ENCODE data around the gene F8A2.
A peak's percentile ranks its signal among the peaks of the same experiment; 100 is the strongest.
"Not testable (repeated sequence)": the region's sequence is repeated elsewhere in the genome, so short reads cannot be mapped to it uniquely, and the experiment has no call there.

The F8A2 gene

DNA sequence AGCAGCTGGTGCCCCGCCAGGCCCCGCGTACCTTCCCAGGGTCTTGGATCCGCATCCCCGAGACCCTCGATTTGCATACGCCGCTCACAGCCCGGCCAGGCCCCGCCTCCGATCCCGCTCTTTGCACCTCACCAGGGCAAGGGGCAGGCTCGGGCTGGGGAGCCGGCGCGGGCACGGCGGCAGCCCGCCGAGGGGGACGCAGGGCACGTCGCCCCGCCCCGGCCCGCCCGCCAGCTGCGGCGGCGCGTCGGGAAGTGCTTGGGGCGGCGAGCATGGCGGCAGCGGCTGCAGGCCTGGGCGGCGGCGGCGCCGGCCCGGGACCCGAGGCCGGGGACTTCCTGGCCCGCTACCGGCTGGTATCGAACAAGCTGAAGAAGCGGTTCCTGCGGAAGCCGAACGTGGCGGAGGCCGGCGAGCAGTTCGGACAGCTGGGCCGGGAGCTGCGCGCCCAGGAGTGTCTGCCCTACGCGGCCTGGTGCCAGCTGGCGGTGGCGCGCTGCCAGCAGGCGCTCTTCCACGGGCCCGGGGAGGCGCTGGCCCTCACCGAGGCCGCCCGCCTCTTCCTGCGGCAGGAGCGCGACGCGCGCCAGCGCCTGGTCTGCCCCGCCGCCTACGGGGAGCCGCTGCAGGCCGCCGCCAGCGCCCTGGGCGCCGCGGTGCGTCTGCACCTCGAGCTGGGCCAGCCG lies at the start of gene F8A2:
TSS of gene F8A2 (plus strand) at position 253 of the 686 bp plus-strand sequence. CDS start at position 273, 20 bp downstream.
- not testable (repeated sequence) for DNase-seq

DNA sequence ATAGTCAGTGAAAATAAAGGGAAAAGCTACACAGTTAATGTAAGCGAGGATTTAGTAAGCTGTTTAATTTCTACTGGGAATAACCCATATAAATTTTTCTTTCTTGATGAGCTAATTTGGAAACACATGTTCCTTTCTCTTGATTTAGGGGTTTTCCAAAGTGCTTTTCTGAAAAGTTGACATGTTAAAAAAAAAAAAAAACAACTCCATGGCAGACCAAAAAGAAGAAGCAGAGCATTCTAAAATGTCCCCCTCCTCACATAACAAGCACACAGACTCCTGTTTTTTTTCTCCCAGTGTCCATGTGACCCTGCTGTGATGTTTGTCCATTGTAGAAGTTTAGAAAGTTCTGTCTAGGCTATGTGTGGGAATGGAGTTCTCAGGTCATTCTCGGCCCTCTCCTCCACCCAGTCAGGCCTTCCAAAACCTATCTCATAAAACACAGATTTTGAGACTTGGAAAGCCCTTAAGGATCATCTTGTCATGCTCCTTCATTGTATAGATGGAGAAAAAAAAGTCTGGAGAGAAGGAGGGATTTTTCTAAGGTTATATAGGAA lies 48.3 kb upstream of the F8A2 start:
- peak; percentile 8 for DNase-seq

DNA sequence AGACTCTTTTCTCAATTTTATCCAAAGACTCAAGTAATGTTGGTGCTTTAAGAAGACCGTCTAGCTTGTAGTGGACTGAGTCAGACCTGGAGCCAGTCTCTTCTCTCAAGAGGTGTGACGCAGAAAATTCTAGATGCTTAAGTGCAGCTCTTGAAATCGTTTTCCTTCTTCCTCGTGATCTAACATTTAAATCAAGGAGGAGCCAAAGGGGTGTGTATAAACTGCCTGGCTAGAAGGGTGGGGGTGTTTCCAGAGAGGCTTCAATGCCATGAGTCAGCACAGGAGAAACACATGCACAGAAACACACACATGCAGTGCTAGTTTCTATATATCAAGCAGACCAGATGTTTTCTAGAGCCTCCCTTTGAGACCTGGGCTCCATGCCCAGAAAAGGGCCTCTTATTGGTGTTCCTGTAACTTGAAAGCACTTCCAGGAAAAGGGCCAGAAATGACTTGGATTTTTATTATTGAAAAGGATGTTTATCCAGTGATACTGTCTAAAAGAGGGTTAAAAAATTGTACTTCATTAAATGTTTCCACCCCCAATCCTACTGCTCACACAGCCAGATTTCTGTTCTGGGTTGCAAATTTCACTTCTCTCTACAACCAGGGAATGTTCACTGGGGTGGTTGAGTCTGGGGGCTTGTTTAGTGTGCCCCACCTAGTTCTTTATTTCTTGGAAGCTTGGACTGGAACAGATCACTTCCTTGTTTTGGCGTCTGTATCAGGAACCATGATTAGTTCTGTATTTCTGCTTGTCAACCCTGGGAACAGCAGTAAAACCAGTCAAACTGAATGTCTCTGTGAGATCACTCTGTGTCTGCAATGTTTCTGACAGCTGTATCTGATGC lies 47.2 kb upstream of the F8A2 start, which contains the start of gene CLIC2:
TSS of gene CLIC2 (minus strand) at position 129 of the 851 bp plus-strand sequence. CDS start 187 bp downstream, outside the sequence.
- peak; percentile 93 for DNase-seq

DNA sequence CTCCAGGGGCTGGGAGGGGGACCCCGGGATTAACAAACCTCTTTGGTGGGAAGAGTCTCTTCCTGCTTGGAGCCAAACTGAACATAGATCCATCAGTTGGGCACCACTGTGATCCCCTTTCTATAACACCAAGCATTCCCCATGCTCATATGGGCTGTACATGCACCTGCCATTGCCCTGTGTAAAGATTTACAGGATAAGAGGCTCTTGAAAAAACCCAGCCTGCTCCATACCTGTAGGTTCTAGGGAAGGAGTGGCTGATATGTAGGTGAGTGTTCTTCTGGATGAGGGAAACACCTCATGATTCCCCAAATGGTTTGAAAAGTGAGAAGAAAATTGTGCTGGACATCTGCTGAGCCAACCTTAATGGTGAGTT lies 46.6 kb upstream of the F8A2 start:
- not testable (repeated sequence) for DNase-seq

DNA sequence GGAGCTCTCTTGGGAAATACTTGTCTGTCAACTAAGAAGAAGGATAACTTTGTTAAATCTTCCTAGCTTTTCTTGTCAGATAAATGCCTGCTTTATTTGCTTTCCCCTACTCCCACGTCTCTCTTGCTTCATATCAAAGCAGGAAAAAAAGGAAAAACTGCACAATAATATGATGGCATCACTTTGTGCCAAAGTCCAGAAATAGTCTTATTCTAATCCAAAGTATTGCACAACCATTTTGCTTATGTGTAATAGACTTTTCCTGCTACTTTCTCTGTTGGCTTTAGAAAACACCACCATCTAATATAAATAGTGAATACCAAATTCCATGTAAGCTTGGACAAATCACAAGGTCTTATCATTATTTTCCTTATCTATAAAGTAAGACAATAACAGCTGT lies 36.2 kb upstream of the F8A2 start:
- DNase-seq = not testable (repeated sequence)

DNA sequence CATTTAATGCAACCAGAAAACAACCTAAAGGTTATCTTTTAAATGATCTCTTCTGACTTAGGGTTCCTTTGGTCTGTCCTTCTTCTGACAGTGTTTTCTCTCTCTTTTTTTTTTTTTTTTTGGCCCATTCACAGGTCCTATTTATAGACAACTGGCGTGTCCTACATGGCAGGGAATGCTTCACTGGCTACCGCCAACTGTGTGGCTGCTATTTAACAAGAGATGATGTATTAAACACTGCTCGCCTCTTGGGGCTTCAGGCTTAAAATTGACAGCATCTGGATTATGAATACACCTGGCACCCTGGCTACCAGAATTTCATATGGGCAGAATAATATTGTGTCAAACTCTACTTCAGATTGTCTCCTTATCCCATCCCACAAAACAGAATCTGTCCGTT lies 32.4 kb upstream of the F8A2 start:
- not testable (repeated sequence) for DNase-seq

DNA sequence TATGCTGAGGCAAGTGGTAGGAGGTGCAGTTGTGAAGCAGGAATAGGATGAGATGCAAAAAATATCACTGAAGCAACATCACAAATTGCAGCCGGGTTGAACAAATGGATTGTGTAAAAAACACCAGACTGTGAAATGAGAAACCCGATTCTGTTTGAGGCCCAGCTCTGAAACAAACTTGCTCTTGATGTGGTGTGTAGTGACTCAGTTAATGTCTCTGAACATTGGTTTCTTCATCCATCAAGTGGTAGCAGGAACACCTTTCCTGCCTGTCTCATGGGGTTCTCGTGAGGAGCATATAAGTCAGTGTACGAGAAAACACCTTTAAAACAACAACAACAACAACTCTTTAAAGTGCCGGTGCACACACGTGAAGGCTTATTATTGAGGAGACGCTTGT lies 18.2 kb upstream of the F8A2 start:
- not testable (repeated sequence) for DNase-seq

DNA sequence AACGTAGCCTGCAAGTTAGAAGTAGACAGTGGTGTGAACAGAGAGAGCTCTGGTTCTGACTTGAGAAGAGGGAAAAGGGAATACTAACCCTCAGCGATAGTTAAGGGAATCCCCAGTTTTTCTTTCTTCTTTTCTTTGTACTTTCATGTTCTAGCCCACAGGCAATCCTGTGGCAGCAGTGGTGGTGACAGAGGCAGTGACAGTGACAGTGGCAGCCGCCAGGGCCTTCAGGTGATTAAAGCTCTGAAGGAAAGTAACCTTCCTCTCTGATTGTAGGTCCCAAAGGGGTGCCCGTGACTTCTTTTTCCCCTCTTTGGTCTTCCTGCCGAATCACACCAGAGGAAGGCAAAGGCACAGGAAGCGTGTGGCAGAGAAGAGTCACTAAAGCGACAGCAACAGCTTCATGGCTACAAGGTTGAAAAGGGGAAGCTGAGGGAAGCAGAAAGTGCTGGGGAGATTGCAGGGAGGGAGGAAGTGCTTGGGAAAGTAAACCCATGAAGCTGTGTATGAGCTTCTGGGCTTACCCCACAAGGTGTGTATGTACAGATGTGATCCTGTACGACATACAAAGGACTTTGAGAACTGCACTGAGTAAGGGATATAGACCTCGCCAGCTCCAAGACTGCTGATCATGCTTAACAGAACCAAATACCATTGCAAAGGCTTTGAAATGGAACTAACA lies 8.0 kb upstream of the F8A2 start:
- DNase-seq = not testable (repeated sequence)

DNA sequence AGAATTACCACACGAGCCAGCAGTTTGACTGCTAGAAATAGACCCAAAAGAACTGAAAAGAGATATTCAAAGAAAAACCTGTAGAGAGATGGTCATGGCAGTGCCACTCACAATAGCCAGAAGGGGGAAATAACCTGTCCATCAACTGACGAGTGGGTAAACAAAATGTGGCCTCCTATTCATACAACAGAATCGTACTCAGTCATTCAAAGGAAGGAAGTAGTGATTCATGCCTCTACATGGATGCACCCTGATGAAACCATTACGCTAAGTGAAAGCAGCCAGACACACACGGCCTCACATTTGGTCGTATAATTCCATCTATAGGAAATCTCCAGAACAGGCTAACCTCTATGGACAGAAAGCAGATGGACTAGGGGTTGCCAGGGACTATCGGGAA lies 2.1 kb upstream of the F8A2 start:
- not testable (repeated sequence) for DNase-seq

DNA sequence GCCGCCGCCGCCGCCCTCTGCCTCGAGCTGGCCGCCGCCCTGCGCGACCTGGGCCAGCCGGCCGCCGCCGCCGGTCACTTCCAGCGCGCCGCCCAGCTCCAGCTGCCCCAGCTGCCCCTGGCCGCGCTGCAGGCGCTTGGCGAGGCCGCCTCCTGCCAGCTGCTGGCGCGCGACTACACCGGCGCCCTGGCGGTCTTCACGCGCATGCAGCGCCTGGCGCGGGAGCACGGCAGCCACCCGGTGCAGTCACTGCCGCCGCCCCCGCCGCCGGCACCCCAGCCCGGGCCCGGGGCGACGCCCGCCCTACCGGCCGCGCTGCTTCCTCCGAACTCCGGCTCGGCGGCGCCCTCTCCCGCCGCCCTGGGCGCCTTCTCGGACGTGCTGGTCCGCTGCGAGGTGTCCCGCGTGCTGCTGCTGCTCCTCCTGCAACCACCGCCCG lies 653 bp downstream of the F8A2 start:
- not testable (repeated sequence) for DNase-seq

DNA sequence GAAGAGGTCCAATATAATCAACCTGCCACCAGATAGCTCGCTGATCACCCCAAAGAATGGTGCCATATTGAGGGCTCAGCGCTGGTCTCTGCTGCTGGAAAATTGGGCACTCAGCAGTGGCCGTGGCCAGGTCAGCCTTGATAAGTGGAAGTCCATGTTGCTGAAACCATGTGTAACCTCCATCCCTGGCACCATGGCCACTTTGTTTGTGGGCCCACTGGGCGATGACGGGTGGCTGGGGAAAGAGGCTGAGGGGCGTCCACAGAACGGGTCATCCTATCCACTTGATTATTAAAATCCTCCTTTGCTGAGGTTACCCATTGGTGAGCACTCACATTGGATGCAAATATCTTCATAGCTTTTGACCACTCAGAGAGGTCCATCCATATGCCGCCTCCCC lies 7.7 kb downstream of the F8A2 start:
- no peak for DNase-seq

DNA sequence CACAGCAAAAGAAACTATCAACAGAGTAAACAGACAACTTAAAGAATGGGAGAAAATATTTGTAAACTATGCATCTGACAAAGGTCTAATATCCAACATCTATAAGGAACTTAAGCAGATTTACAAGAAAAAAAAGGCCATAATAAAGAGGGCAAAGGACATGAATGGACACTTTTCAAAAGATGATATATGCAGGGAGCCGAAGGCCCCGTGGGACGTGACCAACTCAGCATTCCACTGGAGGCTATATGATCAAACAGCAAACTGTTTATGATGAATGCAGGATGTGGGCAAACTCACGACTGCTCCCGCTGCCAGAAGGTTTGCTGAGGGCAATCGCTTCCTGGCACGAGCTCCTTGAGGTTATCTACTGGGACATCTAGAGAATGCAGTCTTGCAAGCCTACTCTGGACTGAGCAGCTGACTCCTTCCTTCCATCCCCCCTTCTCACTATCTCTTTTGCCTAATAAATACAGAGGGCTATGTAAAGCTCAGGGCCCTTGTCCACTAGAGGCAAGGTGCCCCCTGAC lies 12.9 kb downstream of the F8A2 start:
- DNase-seq = not testable (repeated sequence)

DNA sequence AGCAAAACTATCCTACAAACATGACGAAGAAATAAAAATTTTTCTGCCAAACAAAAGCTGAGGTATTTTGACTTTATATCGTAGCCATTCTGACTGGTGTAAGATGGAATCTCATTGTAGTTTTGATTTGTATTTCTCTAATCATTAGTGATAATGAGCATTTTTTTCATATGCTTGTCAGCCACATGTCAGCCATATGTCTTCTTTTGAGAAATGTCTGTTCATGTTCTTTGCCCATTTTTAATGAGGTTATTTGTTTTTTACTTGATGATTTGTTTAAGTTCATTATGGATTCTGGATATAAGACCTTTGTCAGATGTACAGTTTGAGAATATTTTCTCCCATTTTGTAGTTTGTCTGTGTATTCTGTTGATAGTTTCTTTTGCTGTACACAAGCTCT lies 24.5 kb downstream of the F8A2 start:
- DNase-seq = no peak

DNA sequence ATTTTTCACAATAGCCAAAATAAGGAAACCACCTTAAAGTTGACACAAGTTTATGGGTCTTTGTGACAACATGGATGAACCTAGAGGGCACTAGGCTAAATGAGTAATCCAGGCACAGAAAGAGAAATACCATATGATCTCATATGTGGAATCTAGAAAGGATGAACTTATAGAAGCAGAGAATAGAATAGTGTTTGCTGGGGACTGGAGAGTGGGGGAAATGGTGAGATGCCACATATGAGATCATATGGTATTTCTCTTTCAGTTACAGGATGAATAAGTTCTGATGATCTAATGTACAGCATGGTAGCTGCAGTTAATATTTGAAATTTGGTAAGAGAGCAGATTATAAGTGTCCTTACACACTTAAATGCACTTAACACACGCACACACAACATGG lies 35.9 kb downstream of the F8A2 start:
- DNase-seq = no peak
